ENCODE data around the gene LLGL2.

- TF ChIP-seq CTCF (IDR thresholded peaks at IDR 0.05) (no peak), POLR2A (IDR thresholded peaks at IDR 0.05) (no peak)
Measured at GRCh38 chr17:75548813-75549212, 23.3 kb downstream of the LLGL2 start.
